OCI-M1 (cell line): ENCODE results near the gene CTTN.
"Not testable (repeated sequence)": the region's sequence is repeated elsewhere in the genome, so short reads cannot be mapped to it uniquely, and the experiment has no call there.

Experiments used
- DNase-seq: peaks from one replicate; lab custom pipeline; 2025; lab: John Stamatoyannopoulos, UW

The CTTN gene

GRCh38 chr11:70429724-70430521 is 31.6 kb downstream of the CTTN start:
- DNase-seq = no peak

- DNase-seq = no peak
Measured at GRCh38 chr11:70430671-70431574, 32.6 kb downstream of the CTTN start.

DNA sequence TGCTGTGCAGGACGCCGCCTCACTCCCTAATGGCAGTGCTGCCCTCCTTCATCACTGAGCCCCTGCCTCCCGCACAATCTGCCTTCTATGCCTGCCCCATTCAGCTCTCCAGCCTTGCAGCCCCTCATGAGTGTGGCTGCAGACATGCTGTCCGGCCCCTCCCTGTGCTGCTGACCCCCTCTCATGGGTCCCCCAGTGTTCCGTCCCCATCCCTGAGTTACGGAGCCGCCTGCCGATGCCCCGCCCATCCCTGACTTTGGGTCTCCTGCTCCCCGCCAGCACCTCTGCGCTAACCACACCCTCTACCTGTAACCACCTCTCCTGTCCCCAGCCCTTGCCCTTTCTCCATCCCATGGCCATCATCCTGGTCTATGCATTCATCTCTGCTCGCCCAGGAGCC is 33.3 kb downstream of the CTTN start:
- DNase-seq = no peak

DNA sequence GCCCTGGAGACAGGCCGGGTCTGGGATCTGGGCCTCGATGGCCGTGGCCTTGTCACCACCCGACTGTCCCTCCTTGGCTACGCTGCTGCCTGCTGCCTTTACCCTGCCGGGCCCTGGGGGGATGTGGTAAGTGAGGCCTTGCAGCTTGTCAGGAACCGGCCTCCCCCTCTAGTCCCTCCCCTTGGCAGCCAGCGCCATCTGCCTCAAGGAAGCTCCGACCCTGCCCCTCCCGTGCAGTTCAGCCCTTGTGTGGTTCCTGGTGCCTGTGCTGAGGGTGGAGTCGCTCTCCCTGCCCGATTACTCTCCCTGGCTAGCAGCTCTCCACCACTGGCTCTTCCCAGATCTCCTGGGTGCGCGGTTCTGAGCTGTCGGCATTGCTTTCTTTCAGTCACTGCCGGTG is 33.7 kb downstream of the CTTN start:
- no peak for DNase-seq

- DNase-seq = no peak
Measured at GRCh38 chr11:70432580-70432979, 34.3 kb downstream of the CTTN start.

- no peak for DNase-seq
Measured at GRCh38 chr11:70433038-70433437, 34.7 kb downstream of the CTTN start.

DNA sequence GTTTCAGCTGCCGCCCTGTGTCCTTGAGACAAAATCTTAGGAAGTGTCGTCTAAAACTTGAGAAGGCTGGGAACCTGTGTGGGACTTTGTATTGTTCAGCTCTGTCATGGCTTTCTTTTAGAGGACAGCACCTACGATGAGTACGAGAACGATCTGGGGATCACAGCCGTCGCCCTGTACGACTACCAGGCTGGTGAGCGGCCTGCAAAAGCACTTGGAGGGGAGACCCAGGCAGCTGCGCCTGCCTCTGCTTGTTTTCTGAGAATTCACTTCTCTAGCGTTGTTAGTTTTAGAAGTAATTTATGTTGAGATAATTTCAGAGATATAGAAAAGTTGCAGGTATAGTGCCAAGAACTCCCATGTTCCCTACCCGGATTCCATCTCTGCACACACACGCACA is 35.2 kb downstream of the CTTN start:
- DNase-seq = no peak

GRCh38 chr11:70433966-70434812 is 35.9 kb downstream of the CTTN start:
- DNase-seq = no peak

- no peak for DNase-seq
Measured at GRCh38 chr11:70434813-70435278, 36.5 kb downstream of the CTTN start.

- DNase-seq = no peak
Measured at GRCh38 chr11:70435361-70435760, 37.0 kb downstream of the CTTN start.

DNA sequence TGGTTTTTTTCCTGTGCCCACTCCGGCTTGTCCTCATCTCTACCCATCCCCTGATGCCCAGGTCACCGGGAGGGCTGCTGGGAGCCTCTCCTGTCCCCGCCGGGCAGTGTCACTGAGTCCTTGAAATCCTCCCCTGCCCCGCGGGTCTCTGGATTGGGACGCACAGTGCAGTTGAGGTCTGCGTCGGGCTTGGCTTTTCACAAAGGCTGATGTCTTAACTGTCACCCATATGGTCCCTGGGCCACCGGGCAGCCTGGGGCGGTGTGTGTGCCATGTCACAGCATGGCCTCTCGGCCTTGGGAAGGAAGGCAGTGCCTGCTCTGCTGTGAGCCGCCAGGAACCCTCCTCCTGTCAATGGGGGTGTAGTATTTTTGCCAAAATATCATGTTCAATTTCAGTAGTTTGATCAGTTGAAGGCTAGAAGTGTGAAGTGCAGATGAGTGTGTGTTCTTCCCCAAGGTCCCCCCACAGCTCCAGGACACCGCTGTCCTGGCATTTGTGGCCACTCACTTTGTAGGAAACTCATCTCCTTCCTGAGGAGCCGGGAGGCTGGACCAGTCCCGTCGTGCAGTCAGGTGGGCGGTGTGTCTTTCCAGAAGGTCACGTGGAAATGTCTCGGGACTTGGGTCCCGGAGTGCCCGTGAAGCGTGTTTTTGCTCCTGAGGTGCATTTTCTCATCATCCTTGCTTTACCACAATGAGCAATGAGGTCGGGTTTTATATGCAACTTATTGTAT is 37.6 kb downstream of the CTTN start:
- no peak for DNase-seq

DNA sequence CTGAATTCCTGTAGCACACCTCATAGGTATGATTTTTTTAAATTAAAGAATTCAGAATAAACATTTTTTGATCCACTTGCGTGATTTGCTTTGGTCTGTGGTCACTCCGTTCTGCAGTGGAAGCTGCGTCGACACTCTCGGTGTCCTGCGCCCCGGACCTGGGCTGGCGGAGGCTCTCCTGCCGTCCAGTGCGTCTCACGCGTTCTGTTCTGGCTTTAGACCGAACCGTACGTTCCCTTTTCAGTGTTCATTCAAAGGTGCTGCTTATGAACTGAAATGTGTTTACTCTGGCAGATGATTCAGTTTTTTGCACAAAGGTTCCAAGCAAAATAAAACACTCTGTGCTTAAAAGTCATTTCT is 38.2 kb downstream of the CTTN start:
- no peak for DNase-seq

- DNase-seq = no peak
Measured at GRCh38 chr11:70437111-70437784, 38.9 kb downstream of the CTTN start.

DNA sequence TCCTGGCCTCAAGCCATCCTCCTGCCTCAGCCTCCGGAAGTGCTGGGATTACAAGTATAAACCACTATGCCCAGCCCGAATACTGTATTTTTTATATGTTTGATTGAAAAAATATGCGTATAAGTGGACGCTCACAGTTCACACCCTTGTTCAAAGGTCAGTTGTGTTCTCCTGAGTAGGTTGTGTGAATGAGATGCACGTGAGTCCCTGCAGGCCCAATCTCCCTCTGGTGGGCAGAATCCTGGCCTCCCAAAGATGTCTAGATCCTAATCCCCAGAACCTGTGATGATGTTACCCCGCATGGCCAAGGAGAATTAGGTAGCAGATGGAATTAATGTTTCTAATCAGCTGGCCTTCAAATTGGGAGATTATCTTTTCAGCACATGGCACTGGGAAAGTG is 41.9 kb downstream of the CTTN start:
- no peak for DNase-seq

GRCh38 chr11:70443773-70444030 is 45.4 kb downstream of the CTTN start:
- no peak for DNase-seq

GRCh38 chr11:70445091-70445490 is 46.8 kb downstream of the CTTN start:
- DNase-seq = no peak

- DNase-seq = peak; percentile 78
Measured at GRCh38 chr11:70445605-70446004, 47.3 kb downstream of the CTTN start.

DNA sequence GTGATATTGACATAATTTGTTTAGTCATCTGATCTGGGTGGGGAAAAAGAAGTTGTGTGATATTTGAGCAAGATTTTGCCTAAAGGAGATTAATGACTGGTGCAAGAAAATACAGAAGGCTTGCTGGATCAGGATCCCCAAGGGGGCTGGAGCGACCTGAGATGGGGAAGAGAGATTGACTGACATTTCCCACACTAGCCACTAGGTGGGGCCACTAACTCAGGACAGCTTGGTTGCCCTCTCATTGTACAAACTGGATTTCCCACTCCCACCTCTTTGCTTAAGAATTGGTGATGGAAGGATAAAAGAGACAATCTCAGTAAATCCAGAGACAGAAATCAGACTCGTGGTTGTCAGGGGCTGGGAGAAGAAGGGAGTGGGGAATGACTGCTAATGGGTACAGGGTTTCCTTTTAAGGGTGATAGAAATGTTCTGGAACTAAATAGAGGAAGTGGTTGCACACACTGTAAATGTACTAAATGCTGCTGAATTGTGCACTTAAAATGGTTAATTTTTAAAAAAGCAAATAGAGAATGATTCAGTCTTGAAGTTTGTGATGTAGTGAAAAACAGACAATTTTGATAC is 50.7 kb downstream of the CTTN start:
- DNase-seq = peak; percentile 80

GRCh38 chr11:70454197-70454767 is 56.0 kb downstream of the CTTN start:
- DNase-seq = no peak

DNA sequence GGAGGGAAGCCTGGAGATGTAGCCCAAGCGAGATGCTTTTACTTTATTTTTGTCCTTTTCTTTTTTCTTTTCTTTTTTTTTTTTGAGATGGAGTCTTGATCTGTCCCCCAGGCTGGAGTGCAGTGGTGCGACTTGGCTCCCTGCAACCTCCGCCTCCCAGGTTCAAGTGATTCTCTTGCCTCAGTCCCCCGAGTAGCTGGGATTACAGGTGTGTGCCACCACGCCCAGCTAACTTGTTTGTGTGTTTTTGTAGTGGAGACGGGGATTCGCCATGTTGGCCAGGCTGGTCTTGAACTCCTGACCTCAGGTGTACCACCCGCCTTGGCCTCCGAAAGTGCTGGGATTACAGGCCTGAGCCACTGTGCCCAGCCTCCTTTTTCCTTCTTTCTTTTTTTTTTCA is 56.5 kb downstream of the CTTN start:
- DNase-seq = not testable (repeated sequence)
